WTC11 (cell line): ENCODE measurements around the gene ARL4D.

Experiments used
- ATF3 ChIP-seq: sonication (generic); formaldehyde crosslinking; conservative IDR thresholded peaks from 2 replicates; pipeline ENCODE4 v1.8.1; 2022; ENCODE audit warnings: mild to moderate bottlenecking, missing genetic modification reagents
- ELF4 ChIP-seq: sonication (generic); formaldehyde crosslinking; IDR thresholded peaks from 2 replicates; pipeline ENCODE4 v1.8.1; 2022; ENCODE audit warnings: low read depth, mild to moderate bottlenecking, moderate library complexity, missing genetic modification reagents
- ESRRA ChIP-seq: sonication (generic); formaldehyde crosslinking; IDR thresholded peaks from 2 replicates; pipeline ENCODE4 v1.8.1; 2022; ENCODE audit warnings: mild to moderate bottlenecking, missing genetic modification reagents, borderline replicate concordance
- FOXJ3 ChIP-seq: sonication (generic); formaldehyde crosslinking; IDR thresholded peaks from 2 replicates; pipeline ENCODE4 v1.9.0; 2021; ENCODE audit warnings: missing genetic modification reagents, mild to moderate bottlenecking, borderline replicate concordance
- FOXP4 ChIP-seq: sonication (generic); formaldehyde crosslinking; IDR thresholded peaks from 2 replicates; pipeline ENCODE4 v1.8.0; 2022; ENCODE audit warnings: mild to moderate bottlenecking, missing genetic modification reagents
- JUN ChIP-seq: sonication (generic); formaldehyde crosslinking; IDR thresholded peaks from 2 replicates; pipeline ENCODE4 v1.8.0; 2023; ENCODE audit warnings: mild to moderate bottlenecking, missing genetic modification reagents
- ZNF121 ChIP-seq: sonication (generic); formaldehyde crosslinking; IDR thresholded peaks from 2 replicates; pipeline ENCODE4 v1.8.0; 2023; ENCODE audit warnings: missing genetic modification reagents
- ZNF232 ChIP-seq: sonication (generic); formaldehyde crosslinking; IDR thresholded peaks from 2 replicates; pipeline ENCODE4 v1.8.0; 2022; ENCODE audit warnings: mild to moderate bottlenecking, missing genetic modification reagents
- ZNF263 ChIP-seq: sonication (generic); formaldehyde crosslinking; IDR thresholded peaks from 2 replicates; pipeline ENCODE4 v1.8.1; 2022; ENCODE audit warnings: low read depth, mild to moderate bottlenecking, moderate library complexity, missing genetic modification reagents
- ZNF423 ChIP-seq: fragments of 250-450 bp; sonication (Bioruptor Pico); IDR thresholded peaks from 2 replicates; pipeline ENCODE4 v2.1.2; 2022; ENCODE audit warnings: mild to moderate bottlenecking, moderate library complexity
- ZNF512 ChIP-seq: sonication (generic); formaldehyde crosslinking; IDR thresholded peaks from 2 replicates; pipeline ENCODE4 v1.8.1; 2022; ENCODE audit warnings: missing genetic modification reagents, borderline replicate concordance
- TF ChIP-seq, protein P1 (sequence below): fragments of 200-600 bp; IDR thresholded peaks from 2 replicates; pipeline ENCODE4 v1.8.0; 2022; ENCODE audit warnings: antibody characterized with exemption

DNA sequence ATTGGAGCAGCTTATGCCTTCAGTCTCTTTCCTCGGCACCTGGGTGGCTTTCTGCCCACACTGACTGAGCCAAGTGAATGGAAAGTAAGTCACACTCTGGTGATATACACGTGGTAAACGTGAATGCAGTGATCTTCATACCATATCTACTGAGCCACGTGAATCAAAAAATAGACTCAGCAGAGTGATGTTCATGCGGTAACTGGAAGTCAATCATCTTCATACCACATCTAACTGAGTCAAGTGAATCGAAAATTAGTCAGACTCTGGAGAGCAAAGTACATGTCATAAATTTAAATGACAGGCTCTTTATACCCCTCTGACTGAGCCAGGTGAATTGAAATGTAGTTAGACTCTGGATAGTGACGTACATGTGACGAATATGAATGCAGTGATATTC, 47.1 kb upstream of the ARL4D start:
- TF ChIP-seq FOXJ3 (CRISPR knock-in tag) (no peak), ESRRA (CRISPR knock-in tag) (no peak), ZNF232 (no peak), ZNF512 (CRISPR knock-in tag) (no peak), ZNF423 (CRISPR knock-in tag) (no peak), ATF3 (CRISPR knock-in tag) (no peak), FOXP4 (no peak), JUN (CRISPR knock-in tag) (no peak), ZNF263 (no peak), ELF4 (no peak), ZNF121 (CRISPR knock-in tag) (no peak)
- TF ChIP-seq, protein P1, sequence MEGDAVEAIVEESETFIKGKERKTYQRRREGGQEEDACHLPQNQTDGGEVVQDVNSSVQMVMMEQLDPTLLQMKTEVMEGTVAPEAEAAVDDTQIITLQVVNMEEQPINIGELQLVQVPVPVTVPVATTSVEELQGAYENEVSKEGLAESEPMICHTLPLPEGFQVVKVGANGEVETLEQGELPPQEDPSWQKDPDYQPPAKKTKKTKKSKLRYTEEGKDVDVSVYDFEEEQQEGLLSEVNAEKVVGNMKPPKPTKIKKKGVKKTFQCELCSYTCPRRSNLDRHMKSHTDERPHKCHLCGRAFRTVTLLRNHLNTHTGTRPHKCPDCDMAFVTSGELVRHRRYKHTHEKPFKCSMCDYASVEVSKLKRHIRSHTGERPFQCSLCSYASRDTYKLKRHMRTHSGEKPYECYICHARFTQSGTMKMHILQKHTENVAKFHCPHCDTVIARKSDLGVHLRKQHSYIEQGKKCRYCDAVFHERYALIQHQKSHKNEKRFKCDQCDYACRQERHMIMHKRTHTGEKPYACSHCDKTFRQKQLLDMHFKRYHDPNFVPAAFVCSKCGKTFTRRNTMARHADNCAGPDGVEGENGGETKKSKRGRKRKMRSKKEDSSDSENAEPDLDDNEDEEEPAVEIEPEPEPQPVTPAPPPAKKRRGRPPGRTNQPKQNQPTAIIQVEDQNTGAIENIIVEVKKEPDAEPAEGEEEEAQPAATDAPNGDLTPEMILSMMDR, result no peak
